HEK293T (cell line): ENCODE results near the gene NMUR1.

Experiments used
- CTCF ChIA-PET: fragments of 350-600 bp; formaldehyde crosslinking; extraction: SDS; loops from one replicate; lab custom pipeline; 2021; ENCODE audit warnings: antibody characterized with exemption, inconsistent platforms; lab: Yijun Ruan, JAX
- POLR2A ChIA-PET: fragments of 350-600 bp; formaldehyde crosslinking; extraction: SDS; loops from one replicate; lab custom pipeline; 2020; ENCODE audit warnings: antibody characterized with exemption, inconsistent platforms; lab: Yijun Ruan, JAX
- DNase-seq: peaks from one replicate; pipeline ENCODE4 v3.0.0; 2012; ENCODE audit warnings: mixed read lengths; ENCODE audit errors: extremely low spot score
- ARNT ChIP-seq: fragments of 450-650 bp; IDR thresholded peaks from 2 replicates; pipeline ENCODE4 v1.6.1; 2017; ENCODE audit warnings: mild to moderate bottlenecking
- BHLHE40 ChIP-seq: fragments of 450-650 bp; IDR thresholded peaks from 2 replicates; pipeline ENCODE4 v1.6.1; 2016; ENCODE audit warnings: mild to moderate bottlenecking, moderate library complexity, borderline replicate concordance
- CTBP1 ChIP-seq: fragments of 450-650 bp; IDR thresholded peaks from 2 replicates; pipeline ENCODE4 v1.6.1; 2016; ENCODE audit warnings: borderline replicate concordance
- ELF4 ChIP-seq: fragments of 450-650 bp; IDR thresholded peaks from 2 replicates; pipeline ENCODE4 v1.6.1; 2017; ENCODE audit warnings: antibody characterized with exemption
- FOXA1 ChIP-seq: fragments of 450-650 bp; IDR thresholded peaks from 2 replicates; pipeline ENCODE4 v1.6.1; 2016; ENCODE audit warnings: mild to moderate bottlenecking
- FOXK2 ChIP-seq: fragments of 450-650 bp; IDR thresholded peaks from 2 replicates; pipeline ENCODE4 v1.6.1; 2016; ENCODE audit warnings: mild to moderate bottlenecking
- FOXM1 ChIP-seq: fragments of 450-650 bp; IDR thresholded peaks from 2 replicates; pipeline ENCODE4 v1.6.1; 2017; ENCODE audit warnings: mild to moderate bottlenecking, borderline replicate concordance
- HDGF ChIP-seq: fragments of 450-650 bp; IDR thresholded peaks from 2 replicates; pipeline ENCODE4 v1.6.1; 2017; ENCODE audit warnings: antibody characterized with exemption, borderline replicate concordance
- L3MBTL2 ChIP-seq: fragments of 450-650 bp; conservative IDR thresholded peaks from 2 replicates; pipeline ENCODE4 v1.6.1; 2016; ENCODE audit warnings: mild to moderate bottlenecking
- LEF1 ChIP-seq: fragments of 450-650 bp; IDR thresholded peaks from 2 replicates; pipeline ENCODE4 v1.6.1; 2017; ENCODE audit warnings: mild to moderate bottlenecking, borderline replicate concordance
- NFRKB ChIP-seq: fragments of 450-650 bp; IDR thresholded peaks from 2 replicates; pipeline ENCODE4 v1.6.1; 2016; ENCODE audit warnings: mild to moderate bottlenecking, moderate library complexity
- SP1 ChIP-seq: fragments of 450-650 bp; IDR thresholded peaks from 2 replicates; pipeline ENCODE4 v1.6.1; 2017
- SUZ12 ChIP-seq: fragments of 450-650 bp; IDR thresholded peaks from 2 replicates; pipeline ENCODE4 v1.6.1; 2016; ENCODE audit warnings: mild to moderate bottlenecking
- TARDBP ChIP-seq: fragments of 450-650 bp; IDR thresholded peaks from 2 replicates; pipeline ENCODE4 v1.6.1; 2016
- ZNF384 ChIP-seq: fragments of 450-650 bp; IDR thresholded peaks from 2 replicates; pipeline ENCODE4 v1.6.1; 2016
- TF ChIP-seq, protein P1 (sequence below): fragments of 450-650 bp; IDR thresholded peaks from 2 replicates; pipeline ENCODE4 v1.6.1; 2016

The NMUR1 gene

DNA sequence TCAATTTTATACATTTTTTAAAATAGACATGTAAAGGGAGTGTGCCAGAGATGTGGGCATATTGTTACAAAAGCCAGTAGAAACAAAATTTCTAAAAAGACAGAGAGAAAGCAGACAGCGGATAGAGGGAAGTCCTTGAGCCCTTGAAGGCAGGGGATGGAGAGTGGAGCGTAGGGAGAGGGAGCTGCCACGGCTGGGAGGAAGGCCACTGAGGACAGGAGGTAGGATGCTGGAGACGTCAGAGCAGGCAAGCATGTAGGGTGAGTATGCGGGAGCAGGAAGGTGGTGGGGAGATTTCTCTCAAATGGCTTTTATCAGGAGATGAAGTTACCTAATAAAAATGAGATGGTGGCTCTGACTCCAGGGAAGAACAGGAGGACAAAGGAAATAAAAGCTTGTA, 41.9 kb downstream of the NMUR1 start:
- ChIA-PET CTCF (no interaction called here), POLR2A (interaction anchor here (2.0 kb wide), 1 partner anchor 24 kb away, joined by 11 read pairs; the partner anchor contains the start of gene NCL)
- DNase-seq = no peak
- TF ChIP-seq FOXM1 = no peak
- no peak for TF ChIP-seq CTBP1
- TF ChIP-seq SP1 = no peak
- TF ChIP-seq BHLHE40 = no peak
- no peak for TF ChIP-seq HDGF
- no peak for TF ChIP-seq L3MBTL2
- no peak for TF ChIP-seq ELF4
- TF ChIP-seq SUZ12 = no peak
- TF ChIP-seq ARNT = no peak
- no peak for TF ChIP-seq FOXK2
- no peak for TF ChIP-seq ZNF384
- TF ChIP-seq LEF1 = no peak
- no peak for TF ChIP-seq NFRKB

DNA sequence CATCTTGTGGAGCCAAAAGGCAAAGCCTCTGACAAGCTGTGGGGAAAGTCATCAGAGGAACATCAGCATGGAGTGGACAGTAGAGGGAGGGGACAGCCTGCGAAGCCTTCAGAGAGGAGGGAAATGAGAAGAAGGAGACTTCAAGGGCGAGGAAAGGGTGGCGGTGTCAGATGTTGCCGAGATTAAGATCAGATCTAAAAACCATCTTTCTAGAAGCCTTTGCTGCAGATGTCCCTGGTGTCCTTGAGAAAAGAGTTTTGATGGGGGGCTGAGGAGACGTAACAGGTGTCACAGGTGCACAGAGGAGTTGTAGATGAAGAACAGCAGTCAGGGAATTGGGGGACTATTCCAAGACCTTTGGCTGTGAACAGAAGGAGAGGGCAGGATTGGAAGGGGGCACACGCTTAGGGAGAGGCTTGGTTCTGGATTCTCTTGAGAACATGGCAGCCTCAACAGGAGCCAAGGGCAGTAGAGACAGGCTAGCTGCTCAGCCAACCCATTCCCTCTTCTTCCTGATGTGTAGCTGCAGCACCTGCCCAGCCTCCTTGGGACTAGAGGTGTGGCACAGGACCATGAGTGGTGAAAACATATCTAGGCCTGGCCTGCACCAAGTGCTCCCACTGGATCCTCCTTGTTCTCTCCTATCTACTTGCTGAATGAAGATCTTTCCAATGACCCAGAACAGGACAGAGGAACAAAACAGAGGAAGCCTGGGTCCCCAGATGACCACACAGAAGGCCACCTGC, 43.2 kb downstream of the NMUR1 start:
- POLR2A ChIA-PET = interaction anchor here (2.0 kb wide), 1 partner anchor 23 kb away, joined by 11 read pairs; the partner anchor contains the start of gene NCL
- TF ChIP-seq L3MBTL2 (no peak), SUZ12 (no peak), HDGF (no peak), ARNT (no peak)
- no peak for DNase-seq
- CTCF ChIA-PET = no interaction called here

DNA sequence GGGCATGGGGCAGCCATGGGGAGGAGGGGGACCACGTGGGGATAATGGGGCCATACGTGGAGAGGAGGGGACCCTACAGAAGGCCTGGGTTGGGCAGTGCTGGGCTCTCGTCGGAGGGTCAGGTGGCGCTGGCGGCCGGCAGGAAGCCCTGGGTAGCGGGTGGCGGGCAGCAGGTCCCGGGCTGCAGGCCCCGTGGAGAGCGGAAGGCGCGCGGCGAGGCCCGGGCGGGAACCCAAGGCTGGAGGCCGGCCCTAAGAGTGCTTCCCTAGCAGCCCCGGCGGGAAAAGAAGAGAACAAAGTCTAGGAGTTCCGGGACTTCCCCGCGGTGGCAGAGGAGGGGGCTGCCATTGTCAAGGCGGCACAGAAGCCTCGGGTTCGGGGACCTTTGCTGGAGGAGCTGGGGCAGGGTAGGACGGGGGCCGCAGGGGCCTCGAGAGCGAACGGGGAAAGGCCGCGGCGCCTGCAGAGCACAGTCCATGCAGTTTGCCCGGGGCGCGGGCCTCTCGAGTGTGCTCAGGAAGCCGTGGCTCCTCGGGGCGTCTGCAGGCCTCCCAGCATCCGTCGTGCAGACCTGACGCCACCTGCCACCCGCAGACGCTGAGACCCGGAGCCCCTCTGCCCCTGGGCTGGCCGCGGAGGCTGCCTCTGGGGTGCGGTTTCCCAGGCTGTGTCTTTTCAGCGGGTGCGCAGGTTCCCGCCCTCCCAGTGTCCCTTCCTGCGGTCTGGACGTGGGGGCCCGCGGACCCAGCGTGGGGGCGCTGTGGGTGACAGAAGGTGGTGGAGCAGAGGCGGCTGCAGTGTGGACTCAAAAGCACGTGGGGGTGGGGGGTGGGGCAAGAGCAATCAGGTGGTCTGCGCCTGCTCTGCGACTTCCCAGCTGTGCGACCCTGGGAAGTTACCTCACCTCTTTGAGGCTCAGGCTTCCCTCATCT, 46.6 kb downstream of the NMUR1 start:
- ChIA-PET POLR2A (interaction anchor here (9.9 kb wide), 1 partner anchor 18 kb away, joined by 134 read pairs; the partner anchor contains the start of gene NCL), CTCF (interaction anchor here (1.0 to 3.1 kb wide), 4 partner anchors 7 to 15 kb away, joined by 3 to 20 read pairs (median 4); no protein-coding TSS in a partner anchor)
- no peak for DNase-seq
- no peak for TF ChIP-seq LEF1
- no peak for TF ChIP-seq ELF4
- no peak for TF ChIP-seq FOXM1
- no peak for TF ChIP-seq FOXK2
- no peak for TF ChIP-seq BHLHE40
- no peak for TF ChIP-seq TARDBP
- TF ChIP-seq SP1 = no peak
- TF ChIP-seq, protein P1, sequence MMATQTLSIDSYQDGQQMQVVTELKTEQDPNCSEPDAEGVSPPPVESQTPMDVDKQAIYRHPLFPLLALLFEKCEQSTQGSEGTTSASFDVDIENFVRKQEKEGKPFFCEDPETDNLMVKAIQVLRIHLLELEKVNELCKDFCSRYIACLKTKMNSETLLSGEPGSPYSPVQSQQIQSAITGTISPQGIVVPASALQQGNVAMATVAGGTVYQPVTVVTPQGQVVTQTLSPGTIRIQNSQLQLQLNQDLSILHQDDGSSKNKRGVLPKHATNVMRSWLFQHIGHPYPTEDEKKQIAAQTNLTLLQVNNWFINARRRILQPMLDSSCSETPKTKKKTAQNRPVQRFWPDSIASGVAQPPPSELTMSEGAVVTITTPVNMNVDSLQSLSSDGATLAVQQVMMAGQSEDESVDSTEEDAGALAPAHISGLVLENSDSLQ = no peak

DNA sequence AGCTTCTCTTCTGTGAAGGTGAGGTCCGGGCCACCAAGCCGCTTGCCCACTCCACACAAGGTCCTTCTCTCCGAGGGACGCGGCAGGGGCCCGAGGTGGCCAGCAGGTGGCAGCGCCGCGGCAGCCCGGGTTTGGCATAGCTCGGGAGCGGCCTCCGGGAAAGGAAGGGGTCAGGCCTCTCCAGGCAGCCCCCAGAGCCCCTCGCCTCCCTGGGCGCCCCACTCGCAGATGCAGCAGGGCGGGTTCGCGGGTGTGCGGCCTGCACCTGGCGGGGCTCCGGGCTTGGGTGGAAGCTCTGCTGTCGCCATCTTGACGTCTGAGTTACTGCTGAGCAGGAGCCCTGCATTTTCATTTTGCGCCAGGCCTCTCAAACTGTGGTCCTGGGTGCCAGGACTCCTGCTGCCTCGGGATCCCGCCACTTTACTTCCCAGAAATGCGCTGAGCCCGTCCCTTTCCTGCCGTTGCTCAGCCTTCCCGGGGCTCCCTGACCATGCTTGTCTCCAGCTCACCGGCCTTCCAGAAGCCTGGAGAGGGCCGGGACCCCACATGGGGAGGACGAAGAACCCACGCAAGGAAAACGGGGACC, 47.3 kb downstream of the NMUR1 start:
- CTCF ChIA-PET = interaction anchor here (0.7 to 3.1 kb wide), 7 partner anchors 8 to 31 kb away, joined by 3 to 20 read pairs (median 4); partner anchors contain the start of gene NCL
- POLR2A ChIA-PET = interaction anchor here (1.0 to 9.9 kb wide), 3 partner anchors 17 to 31 kb away, joined by 5 to 134 read pairs (median 10); partner anchors contain the start of gene NCL
- peak; percentile 89 for DNase-seq
- TF ChIP-seq LEF1 (no peak), ARNT (no peak), FOXA1 (no peak), NFRKB (no peak), ELF4 (no peak)

DNA sequence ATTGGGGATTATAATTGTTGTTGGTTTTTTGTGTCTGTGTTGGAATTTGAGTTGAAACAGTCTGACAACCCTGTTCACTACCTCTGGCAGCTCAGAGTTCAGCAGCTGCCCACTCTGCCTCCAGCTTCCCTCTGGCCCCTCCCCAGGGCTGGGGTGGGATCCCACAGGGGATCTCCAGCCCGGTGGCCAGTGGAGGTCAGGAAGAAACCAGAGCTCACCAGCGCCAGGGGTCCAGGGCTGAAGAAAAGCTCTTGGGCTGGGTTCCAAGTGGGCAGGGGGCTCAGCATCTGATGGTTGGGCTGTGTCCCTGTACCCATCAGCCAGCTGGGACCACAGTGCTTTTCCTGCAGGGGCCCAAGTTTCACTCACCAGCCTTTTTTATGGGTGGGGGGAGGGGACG, 49.5 kb downstream of the NMUR1 start:
- no peak for DNase-seq
- POLR2A ChIA-PET = interaction anchor here (2.4 to 9.9 kb wide), 2 partner anchors 15 to 33 kb away, joined by 10 to 134 read pairs; partner anchors contain the start of gene NCL
- CTCF ChIA-PET = interaction anchor here (0.6 to 3.1 kb wide), 5 partner anchors 12 to 496 kb away, joined by 3 to 20 read pairs (median 5); no protein-coding TSS in a partner anchor
- TF ChIP-seq L3MBTL2 (no peak), LEF1 (no peak), ZNF384 (no peak), BHLHE40 (no peak), TARDBP (no peak), FOXA1 (no peak), SP1 (no peak), HDGF (no peak)

DNA sequence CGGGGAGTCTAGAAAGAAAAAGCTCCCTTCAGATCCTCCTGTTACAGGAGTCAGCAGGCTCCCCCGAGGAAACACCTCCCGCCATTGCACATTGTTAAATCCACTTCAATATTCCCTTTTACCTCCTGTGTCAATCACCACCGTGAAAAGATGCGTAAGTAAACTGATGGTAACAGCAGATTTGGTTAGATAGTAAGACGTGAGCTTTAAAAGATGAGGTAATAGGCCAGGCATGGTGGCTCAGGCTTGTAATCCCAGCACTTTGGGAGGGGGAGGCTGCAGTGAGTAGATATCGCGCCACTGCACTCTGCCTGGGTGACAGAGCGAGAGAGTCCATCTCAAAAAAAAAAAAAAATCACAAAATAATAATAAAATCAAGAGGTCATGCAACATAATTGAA, 50.8 kb downstream of the NMUR1 start:
- DNase-seq = no peak
- POLR2A ChIA-PET = interaction anchor here (9.9 kb wide), 1 partner anchor 14 kb away, joined by 134 read pairs; the partner anchor contains the start of gene NCL
- TF ChIP-seq, protein P1 = peak; percentile 55
- TF ChIP-seq L3MBTL2 = no peak
- TF ChIP-seq FOXM1 = no peak
- CTCF ChIA-PET = interaction anchor here (1.0 kb wide), 1 partner anchor 51 kb away, joined by 4 read pairs; the partner anchor contains the start of gene NMUR1
